ENCODE measurements around the gene TCF4.
A peak's percentile ranks its signal among the peaks of the same experiment; 100 is the strongest.

TCF4 gene

GRCh38 chr18:55585065-55585919 is 2.7 kb downstream of the TCF4 start:
- DNase-seq = no peak

- no peak for DNase-seq
Observed at GRCh38 chr18:55584201-55584600, 3.8 kb downstream of the TCF4 start.

- DNase-seq = peak; percentile 46 to 68
Observed at GRCh38 chr18:55582325-55582724, 5.7 kb downstream of the TCF4 start.

GRCh38 chr18:55579501-55580270 is 8.3 kb downstream of the TCF4 start:
- DNase-seq = no peak

GRCh38 chr18:55577812-55578539 is 10.0 kb downstream of the TCF4 start:
- peak; percentile 77 to 85 for DNase-seq

GRCh38 chr18:55576001-55576400 is 12.0 kb downstream of the TCF4 start:
- DNase-seq = no peak

GRCh38 chr18:55575066-55575465 is 12.9 kb downstream of the TCF4 start:
- no peak for DNase-seq

- no peak for DNase-seq
Observed at GRCh38 chr18:55573386-55573785, 14.6 kb downstream of the TCF4 start.

- DNase-seq = no peak
Observed at GRCh38 chr18:55570966-55571365, 17.0 kb downstream of the TCF4 start.

GRCh38 chr18:55566456-55566935 is 21.5 kb downstream of the TCF4 start:
- DNase-seq = no peak

- DNase-seq = no peak
Observed at GRCh38 chr18:55559739-55560138, 28.3 kb downstream of the TCF4 start.

GRCh38 chr18:55557211-55557610 is 30.8 kb downstream of the TCF4 start:
- no peak for DNase-seq

- DNase-seq = no peak
Observed at GRCh38 chr18:55555395-55556027, 32.5 kb downstream of the TCF4 start.

- peak; percentile 63 to 65 for DNase-seq
Observed at GRCh38 chr18:55552526-55553189, 35.3 kb downstream of the TCF4 start.

- DNase-seq = no peak
Observed at GRCh38 chr18:55551227-55551626, 36.8 kb downstream of the TCF4 start.

GRCh38 chr18:55550471-55550870 is 37.5 kb downstream of the TCF4 start:
- no peak for DNase-seq

GRCh38 chr18:55549474-55550104 is 38.4 kb downstream of the TCF4 start:
- no peak for DNase-seq

GRCh38 chr18:55547705-55548056 is 40.3 kb downstream of the TCF4 start:
- no peak for DNase-seq

GRCh38 chr18:55546851-55547704 is 40.9 kb downstream of the TCF4 start:
- DNase-seq = peak; percentile 17 to 24

GRCh38 chr18:55544014-55544413 is 44.0 kb downstream of the TCF4 start:
- DNase-seq = no peak
